GM12801 (cell line): Measurements from ENCODE around the gene PSTPIP2.

Experiments used
- CTCF ChIP-seq: IDR thresholded peaks from one replicate; pipeline ENCODE4 v1.5.1; 2011; ENCODE audit warnings: control low read depth; ENCODE audit not compliant: insufficient read length; ENCODE audit errors: extremely low read depth

PSTPIP2 gene

DNA sequence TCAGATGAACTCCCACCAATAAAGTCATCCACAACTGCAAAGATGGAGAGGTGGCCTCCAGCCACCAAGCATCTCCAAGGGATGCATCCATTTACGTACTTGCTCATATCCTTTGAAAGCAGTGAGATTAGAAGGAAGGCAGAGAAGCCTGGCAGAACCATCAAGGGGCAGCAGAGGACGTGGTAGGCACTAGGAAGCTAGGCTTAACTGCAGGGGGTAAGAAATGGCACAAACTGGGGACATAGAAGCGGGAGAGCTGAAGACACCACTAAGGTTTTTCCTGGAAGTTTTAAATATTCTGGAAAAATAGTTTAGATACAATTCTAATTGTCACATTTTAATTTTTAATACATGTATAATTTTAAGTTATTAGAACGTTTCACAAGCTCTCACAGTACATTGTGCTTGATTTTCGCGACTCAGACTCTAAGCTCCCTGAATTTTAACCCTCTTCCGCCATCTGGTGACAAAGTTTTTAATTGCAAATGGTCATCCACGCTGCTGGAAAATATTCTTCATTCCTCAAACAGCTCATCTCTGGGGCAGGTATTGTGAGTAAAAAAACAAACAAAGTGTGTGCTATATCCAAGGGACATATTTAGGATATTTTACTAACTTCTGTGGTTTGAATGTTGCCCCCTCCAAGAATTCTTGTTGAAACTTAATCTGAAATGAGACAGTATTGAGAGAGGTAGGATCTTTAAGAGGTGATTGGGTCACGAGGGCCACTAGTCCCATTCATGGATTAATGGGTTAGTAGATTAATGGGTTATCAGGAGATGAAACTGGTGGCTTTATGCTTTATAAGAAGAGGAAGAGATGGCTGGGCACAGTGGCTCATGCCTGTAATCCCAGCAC lies 1.6 kb upstream of the PSTPIP2 start:
- TF ChIP-seq CTCF: no peak

GRCh38 chr18:46072959-46073358 lies 899 bp upstream of the PSTPIP2 start:
- no peak for TF ChIP-seq CTCF

DNA sequence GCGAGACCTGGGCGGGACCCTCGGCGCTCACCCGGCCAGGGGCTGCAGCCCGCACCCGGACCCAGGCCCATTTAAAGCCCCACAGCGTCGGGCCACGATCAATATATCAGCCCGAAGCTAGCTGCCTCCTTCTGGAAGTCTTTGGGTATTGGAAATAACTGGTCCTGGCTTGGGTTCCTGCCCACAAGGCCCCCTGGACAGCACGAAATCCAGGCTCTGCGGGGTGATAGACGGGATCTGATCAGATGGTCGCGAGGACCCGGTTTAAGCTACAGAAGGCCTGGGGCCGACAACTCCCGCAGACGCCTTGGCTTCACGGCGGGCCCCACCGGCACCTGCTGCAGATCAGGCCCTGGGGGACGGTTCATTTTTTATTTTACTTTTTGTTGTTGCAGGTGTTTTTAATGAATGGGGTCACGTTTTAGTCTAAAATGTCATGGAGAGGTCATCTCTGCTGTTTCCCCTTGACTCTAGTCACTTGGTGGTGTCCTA lies 362 bp upstream of the PSTPIP2 start:
- no peak for TF ChIP-seq CTCF

GRCh38 chr18:46070815-46071652 lies 1.0 kb downstream of the PSTPIP2 start:
- TF ChIP-seq CTCF: no peak

- no peak for TF ChIP-seq CTCF
Observed at GRCh38 chr18:46070232-46070631, 1.8 kb downstream of the PSTPIP2 start.

DNA sequence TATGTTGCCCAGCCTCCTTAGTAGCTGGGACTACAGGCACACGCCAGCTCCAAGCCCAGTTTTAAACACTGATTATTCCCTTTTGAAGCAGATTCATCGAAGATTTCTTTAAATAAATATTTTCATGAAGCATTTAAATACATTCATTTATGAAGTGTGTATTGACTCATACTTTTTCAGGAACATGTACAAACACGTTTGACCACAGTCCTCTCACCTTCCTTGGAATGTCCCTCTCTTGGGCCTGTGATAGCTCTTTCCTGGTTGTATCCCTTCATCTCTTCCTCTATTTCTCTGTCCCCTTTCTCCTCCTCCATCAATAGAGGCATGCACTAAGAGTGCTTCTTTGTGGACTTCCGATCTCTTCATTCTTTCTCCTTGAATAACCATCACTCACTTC lies 2.5 kb downstream of the PSTPIP2 start:
- no peak for TF ChIP-seq CTCF

DNA sequence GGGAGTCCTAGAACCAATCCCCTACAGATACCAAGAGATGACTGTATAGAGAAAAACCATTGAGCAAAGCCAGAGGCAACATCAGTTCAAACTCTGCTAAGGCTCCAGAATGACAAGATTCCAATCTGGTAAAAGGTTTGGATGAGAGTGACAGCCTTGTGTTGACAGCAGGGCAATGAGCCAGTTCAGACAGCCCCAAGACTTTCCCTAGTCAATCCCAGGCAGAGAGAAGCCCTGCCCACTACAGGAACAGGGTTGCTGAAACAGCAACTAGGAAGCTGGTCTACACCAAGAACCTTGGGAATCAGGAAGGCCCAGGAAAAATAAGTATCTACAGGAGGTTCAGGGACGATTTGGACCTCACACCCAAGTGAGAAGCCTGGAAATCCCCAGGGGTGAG lies 3.3 kb downstream of the PSTPIP2 start:
- TF ChIP-seq CTCF: no peak
